SK-N-SH (cell line): ENCODE measurements around the gene NR1I2.

Experiments used
- CTCF ChIP-seq: fragments of 200-600 bp; sonication (generic); IDR thresholded peaks from 2 replicates; pipeline ENCODE4 v1.6.1; 2017; ENCODE audit warnings: antibody characterized with exemption, mild to moderate bottlenecking, moderate library complexity
- MAX ChIP-seq: IDR thresholded peaks from 2 replicates; pipeline ENCODE4 v1.4.0; 2012; ENCODE audit warnings: low read depth
- POLR2AphosphoS5 ChIP-seq: IDR thresholded peaks from 2 replicates; pipeline ENCODE4 v1.6.1; 2012; ENCODE audit warnings: low read depth, low read length
- RFX5 ChIP-seq: IDR thresholded peaks from 2 replicates; pipeline ENCODE4 v1.6.1; 2012; ENCODE audit warnings: mild to moderate bottlenecking, improper control_type of control experiment, low read length
- YY1 ChIP-seq: IDR thresholded peaks from 2 replicates; pipeline ENCODE4 v1.4.0; 2012; ENCODE audit warnings: low read depth, mild to moderate bottlenecking

GRCh38 chr3:119819806-119820205 lies 37.9 kb downstream of the NR1I2 start:
- TF ChIP-seq MAX (no peak), CTCF (no peak), POLR2AphosphoS5 (no peak), RFX5 (no peak), YY1 (no peak)
